Astrocyte of the cerebellum (primary cell): ENCODE results near the gene JARID2.

Experiments
- DNase-seq: peaks from one replicate; pipeline ENCODE4 v3.0.0-alpha.2; 2011; ENCODE audit warnings: low read depth
- H3K4me3 ChIP-seq: 2 replicates; pipeline ENCODE4 v1.5.1; 2011; ENCODE audit warnings: mild to moderate bottlenecking, low read depth, low read length, moderate library complexity
- in situ Hi-C: cut with HindIII; loops from 2 replicates; pipeline ENCODE4 v1.10.0; 2017; ENCODE audit warnings: low sequenced_read_pairs
- TF ChIP-seq, protein P1 (sequence below): IDR thresholded peaks from 2 replicates; pipeline ENCODE4 v1.5.1; 2012; ENCODE audit warnings: low read length, low read depth, moderate library complexity, mild to moderate bottlenecking; ENCODE audit errors: missing control alignments

The JARID2 gene

DNA sequence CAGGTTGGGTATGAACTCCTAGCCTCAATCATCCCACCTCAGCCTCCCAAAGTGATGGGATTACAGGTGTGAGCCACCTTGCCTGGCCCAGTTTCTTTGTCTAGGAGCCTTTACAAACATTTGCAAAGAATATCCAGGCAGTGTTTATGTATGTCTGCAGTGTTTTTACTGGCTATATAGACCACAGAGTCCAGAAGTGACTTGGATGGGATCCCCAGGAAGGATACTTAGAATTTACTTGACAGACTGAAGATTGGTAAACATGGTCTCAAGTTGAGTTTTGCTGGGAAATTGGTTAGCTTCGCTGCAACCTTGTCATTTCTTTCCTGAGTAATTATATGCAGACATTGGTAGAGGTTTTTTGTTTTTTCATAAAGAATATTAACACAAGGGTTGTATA lies 23.8 kb downstream of the JARID2 start:
- TF ChIP-seq, protein P1, sequence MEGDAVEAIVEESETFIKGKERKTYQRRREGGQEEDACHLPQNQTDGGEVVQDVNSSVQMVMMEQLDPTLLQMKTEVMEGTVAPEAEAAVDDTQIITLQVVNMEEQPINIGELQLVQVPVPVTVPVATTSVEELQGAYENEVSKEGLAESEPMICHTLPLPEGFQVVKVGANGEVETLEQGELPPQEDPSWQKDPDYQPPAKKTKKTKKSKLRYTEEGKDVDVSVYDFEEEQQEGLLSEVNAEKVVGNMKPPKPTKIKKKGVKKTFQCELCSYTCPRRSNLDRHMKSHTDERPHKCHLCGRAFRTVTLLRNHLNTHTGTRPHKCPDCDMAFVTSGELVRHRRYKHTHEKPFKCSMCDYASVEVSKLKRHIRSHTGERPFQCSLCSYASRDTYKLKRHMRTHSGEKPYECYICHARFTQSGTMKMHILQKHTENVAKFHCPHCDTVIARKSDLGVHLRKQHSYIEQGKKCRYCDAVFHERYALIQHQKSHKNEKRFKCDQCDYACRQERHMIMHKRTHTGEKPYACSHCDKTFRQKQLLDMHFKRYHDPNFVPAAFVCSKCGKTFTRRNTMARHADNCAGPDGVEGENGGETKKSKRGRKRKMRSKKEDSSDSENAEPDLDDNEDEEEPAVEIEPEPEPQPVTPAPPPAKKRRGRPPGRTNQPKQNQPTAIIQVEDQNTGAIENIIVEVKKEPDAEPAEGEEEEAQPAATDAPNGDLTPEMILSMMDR = no peak
- no peak for DNase-seq
- no peak overlapping the region for H3K4me3 ChIP-seq
- in situ Hi-C loops = loop anchor here (25.0 kb wide), 2 partner anchors 343 to 1057 kb away; no protein-coding TSS in a partner anchor

DNA sequence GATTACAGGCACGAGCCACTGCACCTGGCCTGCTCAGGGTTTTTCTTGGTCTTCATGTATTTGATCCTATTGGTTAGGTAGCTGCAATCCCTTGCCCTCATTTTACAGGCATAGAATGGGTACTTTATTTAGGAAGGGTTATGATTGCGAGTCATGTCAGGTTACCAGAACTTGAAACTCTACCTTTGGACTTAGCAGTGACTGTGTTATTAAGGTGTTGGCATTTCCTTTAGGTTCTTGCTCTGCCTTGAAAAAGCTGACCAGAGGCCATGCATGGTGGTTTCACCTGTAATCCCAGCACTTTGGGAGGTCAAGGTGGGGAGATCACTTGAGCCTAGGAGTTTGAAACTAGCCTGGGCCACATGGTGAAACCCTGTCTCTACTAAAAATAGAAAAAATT lies 24.5 kb downstream of the JARID2 start:
- no peak overlapping the region for H3K4me3 ChIP-seq
- in situ Hi-C loops = loop anchor here (25.0 kb wide), 2 partner anchors 342 to 1058 kb away; no protein-coding TSS in a partner anchor
- no peak for DNase-seq
- TF ChIP-seq, protein P1 = no peak

DNA sequence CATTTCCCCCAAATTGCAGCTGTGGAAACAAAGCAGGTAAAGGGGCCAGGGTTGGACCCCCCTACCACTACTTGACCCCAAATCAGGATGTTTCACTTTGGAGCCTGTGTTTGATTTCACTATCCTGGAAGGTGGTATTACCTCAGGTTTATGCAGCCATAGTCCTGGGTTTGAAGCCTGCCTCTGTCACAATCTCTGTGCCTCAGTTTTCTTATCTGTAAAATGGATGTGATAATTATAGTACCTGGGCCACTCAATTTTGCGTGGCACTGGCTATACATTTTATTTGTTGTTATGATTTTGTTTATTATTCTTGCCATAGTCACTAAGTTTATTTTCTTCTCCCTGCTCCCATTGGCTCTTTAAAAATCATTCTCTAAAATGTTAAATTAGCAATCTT lies 26.7 kb downstream of the JARID2 start:
- TF ChIP-seq, protein P1 = no peak
- in situ Hi-C loops = loop anchor here (25.0 kb wide), 2 partner anchors 340 to 1060 kb away; no protein-coding TSS in a partner anchor

DNA sequence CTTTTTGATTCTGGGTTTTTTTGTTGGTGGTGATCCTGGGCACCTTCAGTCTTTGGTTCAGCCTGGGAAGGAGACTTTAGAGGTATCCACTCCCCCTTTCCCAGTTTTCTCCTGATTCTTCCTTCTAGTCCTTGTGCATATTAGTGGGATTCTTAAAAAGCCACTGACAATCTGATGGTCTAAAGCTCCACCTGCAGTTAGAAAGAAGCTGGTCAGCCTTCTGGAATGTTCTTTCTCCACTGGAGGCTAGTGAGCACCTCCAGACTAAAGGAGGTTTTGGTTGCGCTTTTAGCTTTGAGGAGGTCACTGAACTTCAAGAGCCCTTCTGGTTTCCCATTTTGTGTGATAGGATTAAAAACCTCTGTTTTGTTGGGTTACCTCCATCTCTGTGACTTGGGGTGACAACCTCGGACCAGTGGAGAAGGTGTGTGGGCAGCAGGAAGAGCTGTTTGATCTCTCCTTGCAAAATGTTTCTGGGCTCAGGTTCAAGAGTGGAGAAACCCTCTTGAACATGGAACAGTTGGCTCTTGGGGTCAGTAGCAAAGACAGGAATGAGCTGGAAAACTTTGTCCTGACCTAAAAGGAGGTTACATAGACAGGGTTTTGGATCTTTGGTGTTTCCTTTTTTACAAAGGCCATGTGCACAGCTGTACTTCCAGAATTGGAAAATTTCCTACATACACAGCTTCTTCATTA lies 29.0 kb downstream of the JARID2 start:
- TF ChIP-seq, protein P1 = peak; percentile 56
- no peak overlapping the region for H3K4me3 ChIP-seq
- DNase-seq = peak; percentile 26
- in situ Hi-C loops = loop anchor here (25.0 kb wide), 2 partner anchors 337 to 1063 kb away; no protein-coding TSS in a partner anchor

More for the DNA sequence above, 26.7 kb downstream of the JARID2 start:
- no peak overlapping the region for H3K4me3 ChIP-seq
- no peak for DNase-seq

DNA sequence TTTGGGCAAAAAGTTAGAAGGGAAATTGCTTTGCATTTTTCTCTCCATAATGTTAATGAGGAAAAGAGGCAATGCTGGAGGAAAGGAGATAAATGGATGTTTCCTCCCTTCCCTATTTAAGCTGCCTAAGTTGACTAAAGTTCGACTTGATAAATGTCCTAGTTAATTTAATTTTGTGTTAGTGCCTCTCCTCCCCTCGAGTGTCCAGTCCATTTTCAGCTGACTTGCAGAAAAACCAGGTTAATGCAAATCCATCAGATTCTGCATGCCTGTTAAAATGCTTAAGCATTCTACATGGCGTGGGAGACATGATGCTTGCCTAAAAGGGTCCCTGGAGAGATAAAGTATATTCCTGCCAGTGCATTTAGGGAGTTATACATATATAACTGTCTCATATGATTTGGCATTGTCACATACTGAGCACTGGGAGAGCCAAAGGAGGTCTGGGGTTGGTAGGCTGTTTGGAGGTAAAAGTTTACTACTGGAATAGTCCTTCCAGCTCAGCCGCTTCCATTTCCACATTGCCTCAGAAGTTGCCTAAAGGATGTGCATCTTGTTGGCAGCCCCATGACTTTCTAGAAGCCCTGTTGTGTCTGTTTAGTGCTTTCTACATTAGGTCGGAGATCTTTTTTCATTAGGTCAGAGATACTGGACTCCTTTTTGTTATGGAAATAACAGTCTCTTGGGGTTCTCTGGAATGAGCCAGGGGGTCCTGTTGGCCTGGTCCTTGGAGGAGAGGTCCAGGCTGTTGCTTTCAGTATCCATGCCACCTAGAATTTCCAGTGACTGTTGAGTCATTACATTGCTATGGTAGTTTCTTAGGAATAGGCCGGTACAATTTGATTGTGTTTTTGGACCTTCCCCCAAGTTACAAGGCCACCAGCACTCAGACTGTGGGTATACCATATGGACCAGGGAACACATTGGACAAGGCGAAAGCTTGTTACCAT lies 30.4 kb downstream of the JARID2 start:
- in situ Hi-C loops = no loop called here
- no peak for DNase-seq
- H3K4me3 ChIP-seq = no peak overlapping the region
- TF ChIP-seq, protein P1 = no peak

DNA sequence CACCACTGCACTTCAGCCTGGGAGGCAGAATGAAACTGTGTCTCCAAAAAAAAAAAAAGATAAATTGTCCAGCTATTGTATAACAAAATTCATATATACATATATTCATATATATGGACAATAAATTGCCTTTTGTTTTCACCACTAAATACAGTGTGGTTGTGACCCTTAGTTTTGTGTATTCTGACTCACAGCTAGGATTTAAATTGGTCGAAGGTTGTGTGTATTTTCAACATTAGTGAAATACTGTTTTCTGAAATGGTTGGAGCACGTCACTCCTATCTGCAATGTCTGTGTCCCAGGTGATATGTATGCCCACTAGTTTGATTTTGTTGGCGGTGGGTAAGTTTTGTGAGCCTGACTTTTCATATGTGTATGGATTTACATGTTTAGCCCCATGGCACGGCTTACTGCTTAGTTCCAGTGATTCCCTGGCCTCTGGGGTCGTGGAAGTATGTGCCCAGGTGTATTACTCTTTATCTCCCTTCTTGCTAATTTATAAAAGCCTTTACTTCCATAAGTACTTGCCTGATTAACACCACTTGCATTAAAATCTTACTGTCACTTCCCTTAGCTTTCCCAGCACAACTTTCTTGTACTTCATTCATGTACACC lies 33.3 kb downstream of the JARID2 start:
- no peak for DNase-seq
- TF ChIP-seq, protein P1 = no peak
- in situ Hi-C loops = no loop called here
- no peak overlapping the region for H3K4me3 ChIP-seq
